A549 (cell line): Measurements from ENCODE around the gene DDI2. TPM values are rescaled to one million over a fixed set of nuclear protein-coding genes. Genes with fewer than 3 reads are reported as not detected.

ENCODE experiments used
- ATAC-seq, 2 experiments: fragments of 200-7000 bp in 1 of 2; fragments of >200 bp in 1 of 2; cut with Nextera tagmentation in 1 of 2; cut with Tn5 transposase in 1 of 2; 3 replicates each; pipeline versions ENCODE4 v1.8.0 to v1.9.1; 2018 to 2020; ENCODE audit warnings: mild to moderate bottlenecking in 1 of 2, moderate library complexity in 1 of 2
- CTCF ChIA-PET: fragments of 300-600 bp; sonication (Branson Sonifier 250); formaldehyde crosslinking; extraction: SDS; loops from one replicate; lab custom pipeline; 2021; ENCODE audit warnings: antibody characterized with exemption, inconsistent platforms; lab: Yijun Ruan, JAX
- POLR2A ChIA-PET: fragments of 350-600 bp; formaldehyde crosslinking; extraction: SDS; loops from one replicate; lab custom pipeline; 2021; ENCODE audit warnings: antibody characterized with exemption, inconsistent platforms; lab: Yijun Ruan, JAX
- DNase-seq, 2 experiments: peaks; one replicate each; pipeline versions ENCODE4 v3.0.0 to v3.0.0-alpha.2; 2011 to 2016; ENCODE audit warnings: low read depth in 1 of 2, low spot score in 1 of 2
- FAIRE-seq: peaks from 2 replicates; lab custom pipeline; 2011; peaks lifted over from hg19 to GRCh38; lab: Jason Lieb, UNC
- H3K27ac ChIP-seq, 2 experiments: fragments of >200 bp; sonication (Bioruptor Twin); formaldehyde crosslinking; 3 replicates each; pipeline ENCODE4 v1.5.1; 2016 to 2017
- H3K4me1 ChIP-seq: fragments of >200 bp; sonication (Bioruptor Twin); formaldehyde crosslinking; 3 replicates; pipeline ENCODE4 v1.6.1; 2016
- H3K4me2 ChIP-seq: fragments of >200 bp; sonication (Bioruptor Twin); formaldehyde crosslinking; 3 replicates; pipeline ENCODE4 v1.6.1; 2016
- H3K4me3 ChIP-seq: fragments of >200 bp; sonication (Bioruptor Twin); formaldehyde crosslinking; 3 replicates; pipeline ENCODE4 v1.5.1; 2016
- H3K9me3 ChIP-seq: fragments of >200 bp; sonication (Bioruptor Twin); formaldehyde crosslinking; 3 replicates; pipeline ENCODE4 v1.6.1; 2016
- CBX2 ChIP-seq: fragments of 200-600 bp; sonication (generic); IDR thresholded peaks from 2 replicates; pipeline ENCODE4 v1.6.1; 2016; ENCODE audit warnings: low read depth, mild to moderate bottlenecking, borderline replicate concordance
- EHF ChIP-seq: fragments of 250-450 bp; sonication (Bioruptor Pico); IDR thresholded peaks from 2 replicates; pipeline ENCODE4 v1.5.0; 2020; ENCODE audit warnings: mild to moderate bottlenecking
- EP300 ChIP-seq, 2 experiments: fragments of >200 bp; sonication (Bioruptor Twin); formaldehyde crosslinking; IDR thresholded peaks; 2 replicates in 1 of 2; 3 replicates in 1 of 2; pipeline ENCODE4 v1.6.1; 2016 to 2017
- ESRRA ChIP-seq: fragments of 150-350 bp; IDR thresholded peaks from 2 replicates; pipeline ENCODE4 v1.6.1; 2014; ENCODE audit warnings: mild to moderate bottlenecking, low read length, borderline replicate concordance
- HDAC2 ChIP-seq: fragments of 200-600 bp; sonication (generic); IDR thresholded peaks from 2 replicates; pipeline ENCODE4 v1.6.1; 2016
- HEYL ChIP-seq: fragments of 250-450 bp; sonication (Bioruptor Pico); IDR thresholded peaks from 2 replicates; pipeline ENCODE4 v1.8.0; 2021; ENCODE audit warnings: mild to moderate bottlenecking, moderate library complexity
- HOXA7 ChIP-seq: fragments of 250-450 bp; sonication (Bioruptor Pico); IDR thresholded peaks from 2 replicates; pipeline ENCODE4 v1.5.0; 2020; ENCODE audit warnings: mild to moderate bottlenecking, moderate library complexity
- KDM5A ChIP-seq: fragments of 200-600 bp; sonication (generic); IDR thresholded peaks from 2 replicates; pipeline ENCODE4 v1.6.1; 2016; ENCODE audit warnings: antibody characterized with exemption, mild to moderate bottlenecking
- MAFK ChIP-seq: fragments of 450-650 bp; IDR thresholded peaks from 2 replicates; pipeline ENCODE4 v1.6.1; 2014; ENCODE audit not compliant: partially characterized antibody
- MAZ ChIP-seq: fragments of 150-350 bp; IDR thresholded peaks from 2 replicates; pipeline ENCODE4 v1.6.1; 2014; ENCODE audit warnings: antibody characterized with exemption, low read depth, low read length, borderline replicate concordance
- NPAS2 ChIP-seq: fragments of 250-450 bp; sonication (Bioruptor Pico); IDR thresholded peaks from 2 replicates; pipeline ENCODE4 v1.8.0; 2022; ENCODE audit warnings: mild to moderate bottlenecking, moderate library complexity, borderline replicate concordance
- NR3C1 ChIP-seq: fragments of >200 bp; sonication (Bioruptor Twin); formaldehyde crosslinking; IDR thresholded peaks from 3 replicates; pipeline ENCODE4 v1.6.1; 2017
- POLR2A ChIP-seq: IDR thresholded peaks from 2 replicates; pipeline ENCODE4 v1.6.1; 2012; ENCODE audit warnings: mild to moderate bottlenecking, low read length
- RCOR1 ChIP-seq: fragments of 150-350 bp; IDR thresholded peaks from 2 replicates; pipeline ENCODE4 v1.6.1; 2014; ENCODE audit warnings: antibody characterized with exemption, low read length, low read depth
- SMC3 ChIP-seq: fragments of >200 bp; sonication (Bioruptor Twin); formaldehyde crosslinking; IDR thresholded peaks from 3 replicates; pipeline ENCODE4 v1.6.1; 2018; ENCODE audit warnings: inconsistent platforms
- TFCP2L1 ChIP-seq: fragments of 250-450 bp; sonication (Bioruptor Pico); IDR thresholded peaks from 2 replicates; pipeline ENCODE4 v1.5.0; 2021; ENCODE audit warnings: mild to moderate bottlenecking
- TP53 ChIP-seq: fragments of 250-450 bp; sonication (Bioruptor Pico); IDR thresholded peaks from 2 replicates; pipeline ENCODE4 v1.5.0; 2021; ENCODE audit warnings: mild to moderate bottlenecking, moderate library complexity
- ZNF302 ChIP-seq: fragments of 250-450 bp; sonication (Bioruptor Pico); IDR thresholded peaks from 2 replicates; pipeline ENCODE4 v1.9.0; 2021; ENCODE audit warnings: inconsistent platforms, mild to moderate bottlenecking, moderate library complexity
- WGBS: methylation state at CpG from one replicate; pipeline ENCODE4 v1.1.6; 2017; ENCODE audit errors: missing lambda C conversion rate; 5-methylcytosine and 5-hydroxymethylcytosine counted together
- polyA plus RNA-seq, 4 experiments: library from polyadenylated mRNA; depleted of rRNA in 3 of 4; stranded (reverse); fragments of >200 nt; fragmentation: RNase III in 1 of 4; extraction: RNeasy Plus Mini Kit Qiagen cat#74134 plus additional on column Dnase treatment in 1 of 4; gene quantifications; 2 replicates in 3 of 4; 3 replicates in 1 of 4; pipeline ENCODE4 v1.2.3, GENCODE V29; 2011 to 2017
- TF ChIP-seq, protein P1 (sequence below): fragments of 250-450 bp; sonication (Bioruptor Pico); IDR thresholded peaks from 2 replicates; pipeline ENCODE4 v1.5.0; 2021; ENCODE audit warnings: mild to moderate bottlenecking, moderate library complexity, borderline replicate concordance
- TF ChIP-seq, protein P2 (sequence below): fragments of >200 bp; sonication (Bioruptor Twin); formaldehyde crosslinking; IDR thresholded peaks from 3 replicates; pipeline ENCODE4 v1.6.1; 2016

DDI2 gene
- polyA plus RNA-seq, 2 of the 4 experiments (the other 2 are of a cell fraction): 6.3 to 8.6 TPM

DNA sequence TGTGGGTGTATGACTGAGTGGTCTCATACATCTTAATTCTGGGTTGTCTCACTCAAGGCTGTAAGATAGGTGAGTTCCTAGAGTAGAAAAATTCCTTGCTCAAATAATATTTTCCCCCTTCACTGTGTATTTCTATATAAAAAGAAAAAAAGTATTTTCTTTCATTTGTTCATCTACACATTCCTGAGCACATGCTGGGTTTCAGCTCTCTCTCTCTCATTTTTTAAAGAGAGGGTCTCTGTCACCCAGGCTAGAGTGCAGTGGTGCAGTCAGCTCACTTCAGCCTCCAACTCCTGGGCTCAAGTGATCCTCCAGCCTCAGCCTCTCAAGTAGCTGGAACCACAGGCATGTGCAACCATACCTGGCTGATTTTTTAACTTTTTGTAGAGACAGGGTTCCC lies 22.0 kb downstream of the DDI2 start:
- DNase-seq (no peak), FAIRE-seq (no peak), ATAC-seq (no peak)
- no peaks in the 10 kb centered on the region for H3K4me1 ChIP-seq
- H3K9me3 ChIP-seq: no peaks in the 10 kb centered on the region
- TF ChIP-seq MAZ: no peak
- TF ChIP-seq ZNF302: no peak
- no peak for TF ChIP-seq HEYL
- TF ChIP-seq MAFK: no peak
- TF ChIP-seq KDM5A: no peak
- no peak for TF ChIP-seq NR3C1
- no peak for TF ChIP-seq EHF
- no peak overlapping the region for H3K4me2 ChIP-seq
- CTCF ChIA-PET: no interaction called here
- POLR2A ChIA-PET: no interaction called here
- H3K4me3 ChIP-seq: no peak overlapping the region
- no peak overlapping the region for H3K27ac ChIP-seq

DNA sequence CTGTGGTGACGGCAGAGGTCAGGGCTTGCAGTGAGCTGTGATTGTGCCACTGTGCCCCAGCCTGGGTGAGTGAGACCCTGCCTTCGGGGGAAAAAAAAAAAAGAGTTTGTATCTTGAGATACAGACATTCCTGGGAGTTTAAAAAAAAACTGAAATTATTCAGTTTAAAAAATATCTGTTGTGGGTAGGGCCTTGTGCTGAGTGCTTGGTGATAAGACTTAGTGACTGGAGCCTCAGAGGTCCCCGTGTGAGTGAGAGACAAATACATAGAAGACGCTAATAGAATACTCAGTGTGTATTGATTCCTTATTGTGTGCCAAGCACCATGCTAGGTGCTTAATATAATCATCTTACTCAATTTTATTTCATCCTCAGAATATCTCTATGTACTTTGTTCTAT lies 22.7 kb downstream of the DDI2 start:
- no peak for ATAC-seq
- WGBS: 91% methylated on average over 4 of the region's 4 CpGs
- TF ChIP-seq HDAC2 (no peak), TP53 (CRISPR knock-in tag) (no peak), HOXA7 (CRISPR knock-in tag) (no peak), RCOR1 (no peak)
- TF ChIP-seq, protein P1, sequence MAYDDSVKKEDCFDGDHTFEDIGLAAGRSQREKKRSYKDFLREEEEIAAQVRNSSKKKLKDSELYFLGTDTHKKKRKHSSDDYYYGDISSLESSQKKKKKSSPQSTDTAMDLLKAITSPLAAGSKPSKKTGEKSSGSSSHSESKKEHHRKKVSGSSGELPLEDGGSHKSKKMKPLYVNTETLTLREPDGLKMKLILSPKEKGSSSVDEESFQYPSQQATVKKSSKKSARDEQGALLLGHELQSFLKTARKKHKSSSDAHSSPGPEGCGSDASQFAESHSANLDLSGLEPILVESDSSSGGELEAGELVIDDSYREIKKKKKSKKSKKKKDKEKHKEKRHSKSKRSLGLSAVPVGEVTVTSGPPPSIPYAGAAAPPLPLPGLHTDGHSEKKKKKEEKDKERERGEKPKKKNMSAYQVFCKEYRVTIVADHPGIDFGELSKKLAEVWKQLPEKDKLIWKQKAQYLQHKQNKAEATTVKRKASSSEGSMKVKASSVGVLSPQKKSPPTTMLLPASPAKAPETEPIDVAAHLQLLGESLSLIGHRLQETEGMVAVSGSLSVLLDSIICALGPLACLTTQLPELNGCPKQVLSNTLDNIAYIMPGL (CRISPR knock-in tag): no peak
- Histone ChIP-seq H3K4me2 (no peak overlapping the region), H3K9me3 (no peaks in the 10 kb centered on the region), H3K4me1 (no peaks in the 10 kb centered on the region), H3K27ac (no peak overlapping the region), H3K4me3 (no peak overlapping the region)
- no peak for FAIRE-seq
- no peak for DNase-seq
- CTCF ChIA-PET: no interaction called here
- POLR2A ChIA-PET: no interaction called here

DNA sequence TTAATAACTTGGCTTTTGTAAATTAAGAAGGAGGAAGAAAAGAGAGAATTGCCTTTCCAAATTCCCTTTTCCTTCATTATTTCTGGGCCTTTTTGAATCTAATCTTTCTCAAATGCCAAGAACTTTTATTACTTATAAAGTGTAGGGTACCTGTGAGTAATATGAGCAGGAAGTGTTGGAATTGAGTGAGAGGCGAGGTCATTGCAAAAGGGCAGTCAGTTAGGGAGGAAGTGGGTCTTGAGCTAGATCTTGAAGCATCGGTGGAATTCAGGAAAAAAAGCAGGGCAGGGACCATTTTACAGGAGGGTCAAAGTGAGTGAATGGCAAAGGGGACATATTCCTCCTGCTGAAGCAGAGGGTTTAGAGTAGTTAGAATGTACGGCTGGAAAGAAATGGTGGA lies 23.4 kb downstream of the DDI2 start:
- POLR2A ChIA-PET: no interaction called here
- TF ChIP-seq ESRRA (no peak), SMC3 (no peak), EP300 (IDR thresholded peaks at IDR 0.05) (no peak), NPAS2 (CRISPR knock-in tag) (no peak), TFCP2L1 (CRISPR knock-in tag) (no peak), POLR2A (no peak)
- TF ChIP-seq, protein P2, sequence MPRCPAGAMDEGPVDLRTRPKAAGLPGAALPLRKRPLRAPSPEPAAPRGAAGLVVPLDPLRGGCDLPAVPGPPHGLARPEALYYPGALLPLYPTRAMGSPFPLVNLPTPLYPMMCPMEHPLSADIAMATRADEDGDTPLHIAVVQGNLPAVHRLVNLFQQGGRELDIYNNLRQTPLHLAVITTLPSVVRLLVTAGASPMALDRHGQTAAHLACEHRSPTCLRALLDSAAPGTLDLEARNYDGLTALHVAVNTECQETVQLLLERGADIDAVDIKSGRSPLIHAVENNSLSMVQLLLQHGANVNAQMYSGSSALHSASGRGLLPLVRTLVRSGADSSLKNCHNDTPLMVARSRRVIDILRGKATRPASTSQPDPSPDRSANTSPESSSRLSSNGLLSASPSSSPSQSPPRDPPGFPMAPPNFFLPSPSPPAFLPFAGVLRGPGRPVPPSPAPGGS: no peak

DNA sequence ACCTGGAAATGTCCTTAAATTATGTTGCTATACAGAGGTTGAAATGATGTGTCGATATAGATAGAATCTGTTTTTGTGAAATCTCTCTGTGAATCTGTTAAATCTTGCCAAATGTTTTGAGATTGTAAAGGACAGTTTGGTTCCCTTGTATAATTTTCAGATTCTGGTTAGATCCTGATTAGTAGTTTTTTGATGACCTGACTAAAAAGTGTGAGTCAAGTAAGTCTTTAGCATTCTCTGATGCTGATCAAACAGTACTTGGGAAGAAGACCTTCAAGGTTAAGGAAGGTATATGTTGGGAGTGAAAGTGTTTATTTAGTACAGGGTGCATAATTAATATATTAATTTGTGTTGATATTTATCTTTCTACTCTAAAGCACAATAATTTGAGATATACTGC lies 32.7 kb downstream of the DDI2 start:
- no peaks in the 10 kb centered on the region for H3K9me3 ChIP-seq
- no peaks in the 10 kb centered on the region for H3K4me1 ChIP-seq
- no peak for ATAC-seq
- WGBS: 97% methylated on average over 1 of the region's 1 CpG
- FAIRE-seq: no peak
- ChIA-PET CTCF (no interaction called here), POLR2A (no interaction called here)
- no peak for DNase-seq
- H3K27ac ChIP-seq: no peak overlapping the region
- no peak for TF ChIP-seq CBX2
- peak; percentile 61 for TF ChIP-seq MAFK
- no peak for TF ChIP-seq TP53 (CRISPR knock-in tag)
- TF ChIP-seq MAZ: no peak
- no peak overlapping the region for H3K4me2 ChIP-seq
- no peak overlapping the region for H3K4me3 ChIP-seq

More for the DNA sequence above, 23.4 kb downstream of the DDI2 start:
- FAIRE-seq (no peak), DNase-seq (no peak), ATAC-seq (no peak)
- no peak overlapping the region for H3K27ac ChIP-seq
- H3K9me3 ChIP-seq: no peaks in the 10 kb centered on the region
- no peak overlapping the region for H3K4me3 ChIP-seq
- CTCF ChIA-PET: no interaction called here
- WGBS: 90% methylated on average over 3 of the region's 3 CpGs
- no peaks in the 10 kb centered on the region for H3K4me1 ChIP-seq
- no peak overlapping the region for H3K4me2 ChIP-seq
